HEK293 (cell line): ENCODE results near the gene STPG3.

Experiments used
- RBAK ChIP-seq: fragments of 450-650 bp; formaldehyde crosslinking; IDR thresholded peaks from 2 replicates; pipeline ENCODE4 v1.5.1; 2016; ENCODE audit warnings: missing biosample characterization, missing genetic modification characterization
- SCRT2 ChIP-seq: fragments of 450-650 bp; formaldehyde crosslinking; IDR thresholded peaks from 2 replicates; pipeline ENCODE4 v1.5.1; 2016; ENCODE audit warnings: missing biosample characterization, missing genetic modification characterization
- SP2 ChIP-seq: fragments of 450-650 bp; formaldehyde crosslinking; IDR thresholded peaks from 2 replicates; pipeline ENCODE4 v1.5.1; 2016; ENCODE audit warnings: missing biosample characterization, missing genetic modification characterization
- SP3 ChIP-seq: fragments of 450-650 bp; formaldehyde crosslinking; IDR thresholded peaks from 2 replicates; pipeline ENCODE4 v1.5.1; 2016; ENCODE audit warnings: missing biosample characterization, missing genetic modification characterization
- ZBTB1 ChIP-seq: fragments of 450-650 bp; formaldehyde crosslinking; IDR thresholded peaks from 2 replicates; pipeline ENCODE4 v1.5.1; 2016; ENCODE audit warnings: missing biosample characterization, missing genetic modification characterization
- ZBTB8A ChIP-seq: fragments of 450-650 bp; formaldehyde crosslinking; IDR thresholded peaks from 2 replicates; pipeline ENCODE4 v1.5.1; 2016; ENCODE audit warnings: missing biosample characterization, missing genetic modification characterization
- ZFHX2 ChIP-seq: fragments of 450-650 bp; formaldehyde crosslinking; conservative IDR thresholded peaks from 2 replicates; pipeline ENCODE4 v1.5.1; 2016; ENCODE audit warnings: missing biosample characterization, missing genetic modification characterization
- ZNF114 ChIP-seq: fragments of 450-650 bp; formaldehyde crosslinking; IDR thresholded peaks from 2 replicates; pipeline ENCODE4 v1.5.0; 2017; ENCODE audit warnings: missing biosample characterization, missing genetic modification characterization
- ZNF140 ChIP-seq: fragments of 450-650 bp; formaldehyde crosslinking; IDR thresholded peaks from 2 replicates; pipeline ENCODE4 v1.5.1; 2016; ENCODE audit warnings: missing biosample characterization, missing genetic modification characterization
- ZNF157 ChIP-seq: fragments of 450-650 bp; formaldehyde crosslinking; IDR thresholded peaks from 2 replicates; pipeline ENCODE4 v1.5.1; 2016; ENCODE audit warnings: missing biosample characterization, missing genetic modification characterization
- ZNF214 ChIP-seq: fragments of 450-650 bp; formaldehyde crosslinking; IDR thresholded peaks from 2 replicates; pipeline ENCODE4 v1.5.1; 2017; ENCODE audit warnings: missing biosample characterization, mild to moderate bottlenecking, missing genetic modification characterization, borderline replicate concordance
- ZNF311 ChIP-seq: fragments of 450-650 bp; formaldehyde crosslinking; IDR thresholded peaks from 2 replicates; pipeline ENCODE4 v1.5.1; 2017; ENCODE audit warnings: missing biosample characterization, missing genetic modification characterization, borderline replicate concordance
- ZNF433 ChIP-seq: fragments of 450-650 bp; formaldehyde crosslinking; IDR thresholded peaks from 2 replicates; pipeline ENCODE4 v1.5.1; 2016; ENCODE audit warnings: missing biosample characterization, missing genetic modification characterization, low read depth
- ZNF530 ChIP-seq: fragments of 450-650 bp; formaldehyde crosslinking; IDR thresholded peaks from 2 replicates; pipeline ENCODE4 v1.5.1; 2016; ENCODE audit warnings: low read depth, missing biosample characterization, missing genetic modification characterization
- ZNF585B ChIP-seq: fragments of 450-650 bp; formaldehyde crosslinking; IDR thresholded peaks from 2 replicates; pipeline ENCODE4 v1.5.1; 2016; ENCODE audit warnings: missing biosample characterization, missing genetic modification characterization
- ZNF596 ChIP-seq: fragments of 450-650 bp; IDR thresholded peaks from 2 replicates; pipeline ENCODE4 v1.5.0; 2018; ENCODE audit warnings: missing biosample characterization, mild to moderate bottlenecking, missing genetic modification characterization, moderate library complexity
- ZNF776 ChIP-seq: fragments of 450-650 bp; formaldehyde crosslinking; IDR thresholded peaks from 2 replicates; pipeline ENCODE4 v1.5.0; 2017; ENCODE audit warnings: missing biosample characterization, missing genetic modification characterization, borderline replicate concordance
- ZNF791 ChIP-seq: fragments of 450-650 bp; formaldehyde crosslinking; IDR thresholded peaks from 2 replicates; pipeline ENCODE4 v1.5.1; 2016; ENCODE audit warnings: missing biosample characterization, missing genetic modification characterization
- ZXDB ChIP-seq: fragments of 450-650 bp; formaldehyde crosslinking; IDR thresholded peaks from 2 replicates; pipeline ENCODE4 v1.5.1; 2016; ENCODE audit warnings: missing biosample characterization, missing genetic modification characterization
- TF ChIP-seq, protein P1 (sequence below): fragments of 450-650 bp; formaldehyde crosslinking; IDR thresholded peaks from 2 replicates; pipeline ENCODE4 v1.5.1; 2016; ENCODE audit warnings: missing biosample characterization, missing genetic modification characterization
- TF ChIP-seq, protein P2 (sequence below): fragments of 450-650 bp; formaldehyde crosslinking; IDR thresholded peaks from 2 replicates; pipeline ENCODE4 v1.5.1; 2016; ENCODE audit warnings: missing biosample characterization, missing genetic modification characterization
- TF ChIP-seq, protein P3 (sequence below): fragments of 450-650 bp; formaldehyde crosslinking; IDR thresholded peaks from 2 replicates; pipeline ENCODE4 v1.5.1; 2017; ENCODE audit warnings: missing biosample characterization, missing genetic modification characterization
- TF ChIP-seq, protein P4 (sequence below): fragments of 450-650 bp; IDR thresholded peaks from 2 replicates; pipeline ENCODE4 v1.5.1; 2018; ENCODE audit warnings: missing biosample characterization, mild to moderate bottlenecking, missing genetic modification characterization
- TF ChIP-seq, protein P5 (sequence below): fragments of 450-650 bp; formaldehyde crosslinking; IDR thresholded peaks from 2 replicates; pipeline ENCODE4 v1.5.1; 2016; ENCODE audit warnings: missing biosample characterization, missing genetic modification characterization
- TF ChIP-seq, protein P6 (sequence below): fragments of 450-650 bp; formaldehyde crosslinking; IDR thresholded peaks from 2 replicates; pipeline ENCODE4 v1.5.1; 2016; ENCODE audit warnings: missing biosample characterization, missing genetic modification characterization
- TF ChIP-seq, protein P7 (sequence below): fragments of 450-650 bp; formaldehyde crosslinking; IDR thresholded peaks from 2 replicates; pipeline ENCODE4 v1.5.1; 2016; ENCODE audit warnings: missing biosample characterization, missing genetic modification characterization

STPG3 gene

DNA sequence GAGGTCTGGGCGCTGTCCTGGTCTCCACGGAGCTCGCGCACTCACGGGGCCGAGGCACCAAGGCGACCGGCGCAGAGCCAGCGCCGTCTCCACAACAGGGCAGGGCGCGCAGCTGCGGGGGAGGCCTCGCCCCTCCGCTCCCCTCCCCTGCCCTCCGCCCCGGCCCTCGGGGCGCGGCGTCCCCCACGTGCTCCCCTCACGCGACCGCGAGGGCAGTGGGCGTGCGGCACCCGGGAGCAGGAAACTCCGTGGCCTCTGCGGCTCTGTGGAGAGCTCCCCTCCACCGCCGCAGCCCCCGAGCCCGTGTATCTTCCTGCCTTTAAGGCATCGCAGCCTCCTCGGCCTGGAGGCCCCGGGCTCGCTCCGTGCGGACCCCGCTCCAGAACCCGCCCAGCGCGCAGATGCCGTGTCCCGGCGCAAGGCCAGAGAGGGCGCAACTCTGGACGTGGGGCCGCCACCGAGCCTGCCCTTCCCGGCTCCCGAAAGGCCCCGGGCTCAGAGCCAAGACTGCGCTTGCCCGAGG, 10.7 kb upstream of the STPG3 start (continued):
- TF ChIP-seq, protein P1, sequence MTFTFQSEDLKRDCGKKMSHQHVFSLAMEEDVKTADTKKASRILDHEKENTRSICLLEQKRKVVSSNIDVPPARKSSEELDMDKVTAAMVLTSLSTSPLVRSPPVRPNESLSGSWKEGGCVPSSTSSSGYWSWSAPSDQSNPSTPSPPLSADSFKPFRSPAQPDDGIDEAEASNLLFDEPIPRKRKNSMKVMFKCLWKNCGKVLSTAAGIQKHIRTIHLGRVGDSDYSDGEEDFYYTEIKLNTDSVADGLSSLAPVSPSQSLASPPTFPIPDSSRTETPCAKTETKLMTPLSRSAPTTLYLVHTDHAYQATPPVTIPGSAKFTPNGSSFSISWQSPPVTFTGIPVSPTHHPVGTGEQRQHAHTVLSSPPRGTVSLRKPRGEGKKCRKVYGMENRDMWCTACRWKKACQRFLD (tag by site-specific recombination), result no peak
- TF ChIP-seq ZNF311 (tag by site-specific recombination) (no peak), ZXDB (peak; percentile 92), ZBTB1 (peak; percentile 29; the same call in 1 of the 2 replicates), RBAK (tag by site-specific recombination) (no peak), SP2 (no peak), ZNF114 (tag by site-specific recombination) (no peak), ZNF433 (no peak), ZNF776 (no peak), ZNF157 (tag by site-specific recombination) (no peak), ZNF530 (tag by site-specific recombination) (no peak), SCRT2 (0 out of 2 replicates have a peak, but pooled peaks have one; percentile 35), ZNF585B (tag by site-specific recombination) (no peak), ZFHX2 (tag by site-specific recombination) (peak; percentile 98), ZNF791 (no peak), SP3 (peak; percentile 57), ZNF214 (no peak), ZNF596 (0 out of 2 replicates have a peak, but pooled peaks have one; percentile 64), ZBTB8A (tag by site-specific recombination) (peak; percentile 98), ZNF140 (tag by site-specific recombination) (no peak)
- TF ChIP-seq, protein P2, sequence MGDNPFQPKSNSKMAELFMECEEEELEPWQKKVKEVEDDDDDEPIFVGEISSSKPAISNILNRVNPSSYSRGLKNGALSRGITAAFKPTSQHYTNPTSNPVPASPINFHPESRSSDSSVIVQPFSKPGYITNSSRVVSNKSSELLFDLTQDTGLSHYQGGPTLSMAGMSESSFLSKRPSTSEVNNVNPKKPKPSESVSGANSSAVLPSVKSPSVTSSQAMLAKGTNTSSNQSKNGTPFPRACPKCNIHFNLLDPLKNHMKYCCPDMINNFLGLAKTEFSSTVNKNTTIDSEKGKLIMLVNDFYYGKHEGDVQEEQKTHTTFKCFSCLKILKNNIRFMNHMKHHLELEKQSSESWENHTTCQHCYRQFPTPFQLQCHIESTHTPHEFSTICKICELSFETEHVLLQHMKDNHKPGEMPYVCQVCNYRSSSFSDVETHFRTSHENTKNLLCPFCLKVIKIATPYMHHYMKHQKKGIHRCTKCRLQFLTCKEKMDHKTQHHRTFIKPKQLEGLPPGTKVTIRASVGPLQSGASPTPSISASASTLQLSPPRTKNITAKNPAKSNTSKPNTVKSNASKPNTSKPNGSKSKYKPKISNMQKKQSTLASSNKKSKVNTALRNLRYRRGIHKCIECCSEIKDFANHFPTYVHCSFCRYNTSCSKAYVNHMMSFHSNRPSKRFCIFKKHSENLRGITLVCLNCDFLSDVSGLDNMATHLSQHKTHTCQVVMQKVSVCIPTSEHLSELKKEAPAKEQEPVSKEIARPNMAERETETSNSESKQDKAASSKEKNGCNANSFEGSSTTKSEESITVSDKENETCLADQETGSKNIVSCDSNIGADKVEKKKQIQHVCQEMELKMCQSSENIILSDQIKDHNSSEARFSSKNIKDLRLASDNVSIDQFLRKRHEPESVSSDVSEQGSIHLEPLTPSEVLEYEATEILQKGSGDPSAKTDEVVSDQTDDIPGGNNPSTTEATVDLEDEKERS (tag by site-specific recombination), result no peak
- TF ChIP-seq, protein P3, sequence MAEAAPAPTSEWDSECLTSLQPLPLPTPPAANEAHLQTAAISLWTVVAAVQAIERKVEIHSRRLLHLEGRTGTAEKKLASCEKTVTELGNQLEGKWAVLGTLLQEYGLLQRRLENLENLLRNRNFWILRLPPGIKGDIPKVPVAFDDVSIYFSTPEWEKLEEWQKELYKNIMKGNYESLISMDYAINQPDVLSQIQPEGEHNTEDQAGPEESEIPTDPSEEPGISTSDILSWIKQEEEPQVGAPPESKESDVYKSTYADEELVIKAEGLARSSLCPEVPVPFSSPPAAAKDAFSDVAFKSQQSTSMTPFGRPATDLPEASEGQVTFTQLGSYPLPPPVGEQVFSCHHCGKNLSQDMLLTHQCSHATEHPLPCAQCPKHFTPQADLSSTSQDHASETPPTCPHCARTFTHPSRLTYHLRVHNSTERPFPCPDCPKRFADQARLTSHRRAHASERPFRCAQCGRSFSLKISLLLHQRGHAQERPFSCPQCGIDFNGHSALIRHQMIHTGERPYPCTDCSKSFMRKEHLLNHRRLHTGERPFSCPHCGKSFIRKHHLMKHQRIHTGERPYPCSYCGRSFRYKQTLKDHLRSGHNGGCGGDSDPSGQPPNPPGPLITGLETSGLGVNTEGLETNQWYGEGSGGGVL (tag by site-specific recombination), result peak; percentile 97
- TF ChIP-seq, protein P4, sequence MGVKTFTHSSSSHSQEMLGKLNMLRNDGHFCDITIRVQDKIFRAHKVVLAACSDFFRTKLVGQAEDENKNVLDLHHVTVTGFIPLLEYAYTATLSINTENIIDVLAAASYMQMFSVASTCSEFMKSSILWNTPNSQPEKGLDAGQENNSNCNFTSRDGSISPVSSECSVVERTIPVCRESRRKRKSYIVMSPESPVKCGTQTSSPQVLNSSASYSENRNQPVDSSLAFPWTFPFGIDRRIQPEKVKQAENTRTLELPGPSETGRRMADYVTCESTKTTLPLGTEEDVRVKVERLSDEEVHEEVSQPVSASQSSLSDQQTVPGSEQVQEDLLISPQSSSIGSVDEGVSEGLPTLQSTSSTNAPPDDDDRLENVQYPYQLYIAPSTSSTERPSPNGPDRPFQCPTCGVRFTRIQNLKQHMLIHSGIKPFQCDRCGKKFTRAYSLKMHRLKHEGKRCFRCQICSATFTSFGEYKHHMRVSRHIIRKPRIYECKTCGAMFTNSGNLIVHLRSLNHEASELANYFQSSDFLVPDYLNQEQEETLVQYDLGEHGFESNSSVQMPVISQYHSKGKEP, result 0 out of 2 replicates have a peak, but pooled peaks have one; percentile 20
- TF ChIP-seq, protein P5, sequence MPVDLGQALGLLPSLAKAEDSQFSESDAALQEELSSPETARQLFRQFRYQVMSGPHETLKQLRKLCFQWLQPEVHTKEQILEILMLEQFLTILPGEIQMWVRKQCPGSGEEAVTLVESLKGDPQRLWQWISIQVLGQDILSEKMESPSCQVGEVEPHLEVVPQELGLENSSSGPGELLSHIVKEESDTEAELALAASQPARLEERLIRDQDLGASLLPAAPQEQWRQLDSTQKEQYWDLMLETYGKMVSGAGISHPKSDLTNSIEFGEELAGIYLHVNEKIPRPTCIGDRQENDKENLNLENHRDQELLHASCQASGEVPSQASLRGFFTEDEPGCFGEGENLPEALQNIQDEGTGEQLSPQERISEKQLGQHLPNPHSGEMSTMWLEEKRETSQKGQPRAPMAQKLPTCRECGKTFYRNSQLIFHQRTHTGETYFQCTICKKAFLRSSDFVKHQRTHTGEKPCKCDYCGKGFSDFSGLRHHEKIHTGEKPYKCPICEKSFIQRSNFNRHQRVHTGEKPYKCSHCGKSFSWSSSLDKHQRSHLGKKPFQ (tag by site-specific recombination), result no peak
- TF ChIP-seq, protein P6, sequence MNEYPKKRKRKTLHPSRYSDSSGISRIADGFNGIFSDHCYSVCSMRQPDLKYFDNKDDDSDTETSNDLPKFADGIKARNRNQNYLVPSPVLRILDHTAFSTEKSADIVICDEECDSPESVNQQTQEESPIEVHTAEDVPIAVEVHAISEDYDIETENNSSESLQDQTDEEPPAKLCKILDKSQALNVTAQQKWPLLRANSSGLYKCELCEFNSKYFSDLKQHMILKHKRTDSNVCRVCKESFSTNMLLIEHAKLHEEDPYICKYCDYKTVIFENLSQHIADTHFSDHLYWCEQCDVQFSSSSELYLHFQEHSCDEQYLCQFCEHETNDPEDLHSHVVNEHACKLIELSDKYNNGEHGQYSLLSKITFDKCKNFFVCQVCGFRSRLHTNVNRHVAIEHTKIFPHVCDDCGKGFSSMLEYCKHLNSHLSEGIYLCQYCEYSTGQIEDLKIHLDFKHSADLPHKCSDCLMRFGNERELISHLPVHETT (tag by site-specific recombination), result 0 out of 2 replicates have a peak, but pooled peaks have one; percentile 17
- TF ChIP-seq, protein P7, sequence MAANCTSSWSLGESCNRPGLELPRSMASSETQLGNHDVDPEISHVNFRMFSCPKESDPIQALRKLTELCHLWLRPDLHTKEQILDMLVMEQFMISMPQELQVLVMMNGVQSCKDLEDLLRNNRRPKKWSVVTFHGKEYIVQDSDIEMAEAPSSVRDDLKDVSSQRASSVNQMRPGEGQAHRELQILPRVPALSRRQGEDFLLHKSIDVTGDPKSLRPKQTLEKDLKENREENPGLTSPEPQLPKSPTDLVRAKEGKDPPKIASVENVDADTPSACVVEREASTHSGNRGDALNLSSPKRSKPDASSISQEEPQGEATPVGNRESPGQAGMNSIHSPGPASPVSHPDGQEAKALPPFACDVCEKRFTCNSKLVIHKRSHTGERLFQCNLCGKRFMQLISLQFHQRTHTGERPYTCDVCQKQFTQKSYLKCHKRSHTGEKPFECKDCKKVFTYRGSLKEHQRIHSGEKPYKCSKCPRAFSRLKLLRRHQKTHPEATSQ (tag by site-specific recombination), result peak; percentile 99
